PC-3 (cell line): Measurements from ENCODE around the gene USP11. TPM values are rescaled to one million over a fixed set of nuclear protein-coding genes. Genes with fewer than 3 reads are reported as not detected.

Experiments used
- ATAC-seq: fragments of 200-7000 bp; cut with Tn5 transposase; 2 replicates; pipeline ENCODE4 v1.9.1; 2020; ENCODE audit warnings: mild to moderate bottlenecking, moderate library complexity
- BruUV-seq: library from RNA; stranded (reverse); fragments of 400-500 nt; replicated peaks from 2 replicates; lab custom pipeline; 2021; lab: Mats Ljungman, UMichigan
- CTCF ChIA-PET: fragments of 300-600 bp; sonication (Branson Sonifier 250); formaldehyde crosslinking; loops from one replicate; lab custom pipeline; 2022; ENCODE audit warnings: antibody characterized with exemption; lab: Charles Lee
- POLR2A ChIA-PET: fragments of 300-600 bp; sonication (Branson Sonifier 250); formaldehyde crosslinking; loops from one replicate; lab custom pipeline; 2022; ENCODE audit warnings: antibody characterized with exemption; ENCODE audit not compliant: unreplicated experiment; lab: Charles Lee
- DNase-seq: peaks from one replicate; pipeline ENCODE4 v3.0.0-alpha.2; 2015
- H2AFZ ChIP-seq: fragments of 300-600 bp; sonication (generic); 2 replicates; pipeline ENCODE4 v1.6.0; 2016; ENCODE audit warnings: antibody characterized with exemption, low read length
- H3F3A ChIP-seq: fragments of 300-600 bp; sonication (generic); one replicate; pipeline ENCODE4 v1.6.0; 2017; ENCODE audit warnings: antibody characterized with exemption, low read length, control low read depth, mild to moderate bottlenecking; ENCODE audit not compliant: unreplicated experiment
- H3K27ac ChIP-seq: fragments of 300-600 bp; sonication (generic); 2 replicates; pipeline ENCODE4 v1.5.1; 2016; ENCODE audit warnings: mild to moderate bottlenecking, low read length
- H3K27me3 ChIP-seq: fragments of 300-600 bp; sonication (generic); 2 replicates; pipeline ENCODE4 v1.6.1; 2016; ENCODE audit warnings: low read length, mixed read lengths
- H3K36me3 ChIP-seq: fragments of 300-600 bp; sonication (generic); 2 replicates; pipeline ENCODE4 v1.6.1; 2016; ENCODE audit warnings: low read depth, mixed run types, low read length, mixed read lengths
- H3K4me1 ChIP-seq: fragments of 300-600 bp; sonication (generic); 2 replicates; pipeline ENCODE4 v1.5.1; 2016; ENCODE audit warnings: low read length; ENCODE audit not compliant: insufficient read depth
- H3K4me2 ChIP-seq: fragments of 300-600 bp; sonication (generic); 2 replicates; pipeline ENCODE4 v1.6.0; 2016; ENCODE audit warnings: low read length
- H3K4me3 ChIP-seq: fragments of 300-600 bp; sonication (generic); 2 replicates; pipeline ENCODE4 v1.5.1; 2016; ENCODE audit warnings: mild to moderate bottlenecking, low read length, mixed read lengths
- H3K79me2 ChIP-seq: fragments of 300-600 bp; sonication (generic); 2 replicates; pipeline ENCODE4 v1.6.1; 2017; ENCODE audit warnings: low read length, mixed read lengths
- H3K9ac ChIP-seq: fragments of 300-600 bp; sonication (generic); 2 replicates; pipeline ENCODE4 v1.6.0; 2016; ENCODE audit warnings: mild to moderate bottlenecking, low read length
- H3K9me2 ChIP-seq: fragments of 300-600 bp; sonication (generic); replicated peaks from 2 replicates; pipeline ENCODE4 v1.6.1; 2016; ENCODE audit warnings: mixed run types, low read length, mixed read lengths
- H3K9me3 ChIP-seq: fragments of 300-600 bp; sonication (generic); 2 replicates; pipeline ENCODE4 v1.6.1; 2016; ENCODE audit warnings: low read length, mixed read lengths
- H4K20me1 ChIP-seq: fragments of 300-600 bp; sonication (generic); 2 replicates; pipeline ENCODE4 v1.6.1; 2016; ENCODE audit warnings: low read length, mixed read lengths
- CTCF ChIP-seq: fragments of 300-600 bp; sonication (generic); conservative IDR thresholded peaks from 2 replicates; pipeline ENCODE4 v1.5.1; 2017; ENCODE audit warnings: antibody characterized with exemption, low read depth, mild to moderate bottlenecking, low read length
- EZH2 ChIP-seq: fragments of 300-600 bp; sonication (generic); IDR thresholded peaks from one replicate; pipeline ENCODE4 v1.6.1; 2017; ENCODE audit warnings: antibody characterized with exemption, mild to moderate bottlenecking, low read length; ENCODE audit not compliant: unreplicated experiment
- EZH2phosphoT487 ChIP-seq: fragments of 300-600 bp; sonication (generic); IDR thresholded peaks from 2 replicates; pipeline ENCODE4 v1.6.1; 2018; ENCODE audit warnings: mild to moderate bottlenecking, antibody characterized with exemption, low read length, borderline replicate concordance
- intact Hi-C: fragments of 100-400 bp; cut with micrococcal nuclease; formaldehyde crosslinking; loops from 2 replicates; pipeline ENCODE4 v1.9.0; 2023
- total RNA-seq: library from RNA; depleted of rRNA; stranded (reverse); fragments of >200 nt; gene quantifications from 2 replicates; pipeline ENCODE4 v1.2.3, GENCODE V29; 2014

USP11 gene
- total RNA-seq, 1 experiment from 2014 or later = 31.3 TPM

- ChIA-PET CTCF (no interaction called here), POLR2A (no interaction called here)
- ATAC-seq (no peak), DNase-seq (no peak)
- Histone ChIP-seq H3K9ac (no peak overlapping the region), H3K27ac (no peak overlapping the region), H3K9me3 (no peaks in the 10 kb centered on the region), H3K27me3 (no peaks in the 10 kb centered on the region), H3K4me2 (no peak overlapping the region), H3K36me3 (peaks cover 15% of the 10 kb centered on the region), H4K20me1 (no peaks in the 10 kb centered on the region), H2AFZ (no peak overlapping the region), H3K4me1 (0 out of 2 replicates have a peak, but pooled peaks cover under 1% of the 10 kb centered on the region), H3F3A (no peaks in the 10 kb centered on the region), H3K9me2 (no peaks in the 10 kb centered on the region), H3K4me3 (no peak overlapping the region), H3K79me2 (no peaks in the 10 kb centered on the region)
- intact Hi-C loops = no loop called here
- BruUV-seq = no TSS peak
- TF ChIP-seq EZH2phosphoT487 = no peak
- no peak for TF ChIP-seq CTCF
- no peak for TF ChIP-seq EZH2
Measured at GRCh38 chrX:47185241-47185640, 47.6 kb upstream of the USP11 start.

- H3K4me1 ChIP-seq = 0 out of 2 replicates have a peak, but pooled peaks cover 3% of the 10 kb centered on the region
- BruUV-seq = TSS peak; percentile 25
- H3K27ac ChIP-seq = no peak overlapping the region
Measured at GRCh38 chrX:47186096-47186740, 46.6 kb upstream of the USP11 start.

More at GRCh38 chrX:47186096-47186740, 46.6 kb upstream of the USP11 start:
- Histone ChIP-seq H3F3A (no peaks in the 10 kb centered on the region), H3K9me2 (no peaks in the 10 kb centered on the region), H3K9ac (no peak overlapping the region), H3K79me2 (peaks cover 6% of the 10 kb centered on the region), H2AFZ (no peak overlapping the region), H3K4me2 (no peak overlapping the region), H3K9me3 (no peaks in the 10 kb centered on the region), H4K20me1 (no peaks in the 10 kb centered on the region), H3K27me3 (no peaks in the 10 kb centered on the region), H3K36me3 (peaks cover 15% of the 10 kb centered on the region), H3K4me3 (no peak overlapping the region)
- intact Hi-C loops = no loop called here
- ATAC-seq (no peak), DNase-seq (no peak)
- TF ChIP-seq CTCF = no peak
- TF ChIP-seq EZH2phosphoT487 = no peak
- no peak for TF ChIP-seq EZH2
- POLR2A ChIA-PET = interaction anchor here (0.6 kb wide), 1 partner anchor 31 kb away, joined by 3 read pairs; no protein-coding TSS in a partner anchor
- CTCF ChIA-PET = no interaction called here
